PC-3 (cell line): ENCODE data around the gene RPS10. TPM values are rescaled to one million over a fixed set of nuclear protein-coding genes. Genes with fewer than 3 reads are reported as not detected.
"Not testable (repeated sequence)": the region's sequence is repeated elsewhere in the genome, so short reads cannot be mapped to it uniquely, and the experiment has no call there.

Experiments used
- ATAC-seq: fragments of 200-7000 bp; cut with Tn5 transposase; 2 replicates; pipeline ENCODE4 v1.9.1; 2020; ENCODE audit warnings: mild to moderate bottlenecking, moderate library complexity
- BruUV-seq: library from RNA; stranded (reverse); fragments of 400-500 nt; replicated peaks from 2 replicates; lab custom pipeline; 2021; lab: Mats Ljungman, UMichigan
- CTCF ChIA-PET: fragments of 300-600 bp; sonication (Branson Sonifier 250); formaldehyde crosslinking; loops from one replicate; lab custom pipeline; 2022; ENCODE audit warnings: antibody characterized with exemption; lab: Charles Lee
- POLR2A ChIA-PET: fragments of 300-600 bp; sonication (Branson Sonifier 250); formaldehyde crosslinking; loops from one replicate; lab custom pipeline; 2022; ENCODE audit warnings: antibody characterized with exemption; ENCODE audit not compliant: unreplicated experiment; lab: Charles Lee
- DNase-seq: peaks from one replicate; pipeline ENCODE4 v3.0.0-alpha.2; 2015
- H2AFZ ChIP-seq: fragments of 300-600 bp; sonication (generic); 2 replicates; pipeline ENCODE4 v1.6.0; 2016; ENCODE audit warnings: antibody characterized with exemption, low read length
- H3F3A ChIP-seq: fragments of 300-600 bp; sonication (generic); one replicate; pipeline ENCODE4 v1.6.0; 2017; ENCODE audit warnings: antibody characterized with exemption, low read length, control low read depth, mild to moderate bottlenecking; ENCODE audit not compliant: unreplicated experiment
- H3K27ac ChIP-seq: fragments of 300-600 bp; sonication (generic); 2 replicates; pipeline ENCODE4 v1.5.1; 2016; ENCODE audit warnings: mild to moderate bottlenecking, low read length
- H3K27me3 ChIP-seq: fragments of 300-600 bp; sonication (generic); 2 replicates; pipeline ENCODE4 v1.6.1; 2016; ENCODE audit warnings: low read length, mixed read lengths
- H3K36me3 ChIP-seq: fragments of 300-600 bp; sonication (generic); 2 replicates; pipeline ENCODE4 v1.6.1; 2016; ENCODE audit warnings: low read depth, mixed run types, low read length, mixed read lengths
- H3K4me1 ChIP-seq: fragments of 300-600 bp; sonication (generic); 2 replicates; pipeline ENCODE4 v1.5.1; 2016; ENCODE audit warnings: low read length; ENCODE audit not compliant: insufficient read depth
- H3K4me2 ChIP-seq: fragments of 300-600 bp; sonication (generic); 2 replicates; pipeline ENCODE4 v1.6.0; 2016; ENCODE audit warnings: low read length
- H3K4me3 ChIP-seq: fragments of 300-600 bp; sonication (generic); 2 replicates; pipeline ENCODE4 v1.5.1; 2016; ENCODE audit warnings: mild to moderate bottlenecking, low read length, mixed read lengths
- H3K79me2 ChIP-seq: fragments of 300-600 bp; sonication (generic); 2 replicates; pipeline ENCODE4 v1.6.1; 2017; ENCODE audit warnings: low read length, mixed read lengths
- H3K9ac ChIP-seq: fragments of 300-600 bp; sonication (generic); 2 replicates; pipeline ENCODE4 v1.6.0; 2016; ENCODE audit warnings: mild to moderate bottlenecking, low read length
- H3K9me2 ChIP-seq: fragments of 300-600 bp; sonication (generic); replicated peaks from 2 replicates; pipeline ENCODE4 v1.6.1; 2016; ENCODE audit warnings: mixed run types, low read length, mixed read lengths
- H3K9me3 ChIP-seq: fragments of 300-600 bp; sonication (generic); 2 replicates; pipeline ENCODE4 v1.6.1; 2016; ENCODE audit warnings: low read length, mixed read lengths
- H4K20me1 ChIP-seq: fragments of 300-600 bp; sonication (generic); 2 replicates; pipeline ENCODE4 v1.6.1; 2016; ENCODE audit warnings: low read length, mixed read lengths
- CTCF ChIP-seq: fragments of 300-600 bp; sonication (generic); conservative IDR thresholded peaks from 2 replicates; pipeline ENCODE4 v1.5.1; 2017; ENCODE audit warnings: antibody characterized with exemption, low read depth, mild to moderate bottlenecking, low read length
- EZH2 ChIP-seq: fragments of 300-600 bp; sonication (generic); IDR thresholded peaks from one replicate; pipeline ENCODE4 v1.6.1; 2017; ENCODE audit warnings: antibody characterized with exemption, mild to moderate bottlenecking, low read length; ENCODE audit not compliant: unreplicated experiment
- EZH2phosphoT487 ChIP-seq: fragments of 300-600 bp; sonication (generic); IDR thresholded peaks from 2 replicates; pipeline ENCODE4 v1.6.1; 2018; ENCODE audit warnings: mild to moderate bottlenecking, antibody characterized with exemption, low read length, borderline replicate concordance
- intact Hi-C: fragments of 100-400 bp; cut with micrococcal nuclease; formaldehyde crosslinking; loops from 2 replicates; pipeline ENCODE4 v1.9.0; 2023
- total RNA-seq: library from RNA; depleted of rRNA; stranded (reverse); fragments of >200 nt; gene quantifications from 2 replicates; pipeline ENCODE4 v1.2.3, GENCODE V29; 2014

RPS10 gene
- total RNA-seq, 1 experiment from 2014 or later: 3,060 TPM

- Histone ChIP-seq H3K9me3 (no peaks in the 10 kb centered on the region), H3K4me1 (no peaks in the 10 kb centered on the region), H3K9me2 (no peaks in the 10 kb centered on the region), H3K4me3 (no peak overlapping the region), H3K27ac (no peak overlapping the region), H2AFZ (no peak overlapping the region), H4K20me1 (peaks cover 30% of the 10 kb centered on the region), H3K36me3 (no peaks in the 10 kb centered on the region), H3K27me3 (no peaks in the 10 kb centered on the region), H3K4me2 (no peak overlapping the region), H3K79me2 (peaks cover 79% of the 10 kb centered on the region), H3K9ac (no peak overlapping the region), H3F3A (no peaks in the 10 kb centered on the region)
- DNase-seq (no peak), ATAC-seq (no peak)
- intact Hi-C loops: no loop called here
- TF ChIP-seq EZH2phosphoT487: no peak
- no peak for TF ChIP-seq EZH2
- no peak for TF ChIP-seq CTCF
- BruUV-seq: no TSS peak
- ChIA-PET POLR2A (no interaction called here), CTCF (no interaction called here)
These were observed 51.4 kb downstream of the RPS10 start for GRCh38 chr6:34374508-34374907.

- Histone ChIP-seq H3K9ac (no peak overlapping the region), H2AFZ (no peak overlapping the region), H4K20me1 (peaks cover 30% of the 10 kb centered on the region), H3F3A (no peaks in the 10 kb centered on the region), H3K4me3 (no peak overlapping the region), H3K27me3 (no peaks in the 10 kb centered on the region), H3K27ac (no peak overlapping the region), H3K36me3 (no peaks in the 10 kb centered on the region), H3K79me2 (peaks cover 79% of the 10 kb centered on the region), H3K9me2 (no peaks in the 10 kb centered on the region), H3K4me2 (no peak overlapping the region), H3K4me1 (no peaks in the 10 kb centered on the region), H3K9me3 (no peaks in the 10 kb centered on the region)
- intact Hi-C loops: no loop called here
- CTCF ChIA-PET: no interaction called here
- ATAC-seq (no peak), DNase-seq (no peak)
- BruUV-seq: no TSS peak
- POLR2A ChIA-PET: no interaction called here
- TF ChIP-seq CTCF (no peak), EZH2 (no peak), EZH2phosphoT487 (no peak)
These were observed 51.8 kb downstream of the RPS10 start for GRCh38 chr6:34374069-34374468.

GRCh38 chr6:34373511-34373910, 52.4 kb downstream of the RPS10 start:
- Histone ChIP-seq H3K27me3 (no peaks in the 10 kb centered on the region), H3K4me2 (no peak overlapping the region), H3K4me1 (no peaks in the 10 kb centered on the region), H3K4me3 (no peak overlapping the region), H3K79me2 (peaks cover 76% of the 10 kb centered on the region), H2AFZ (no peak overlapping the region), H3K9ac (no peak overlapping the region), H4K20me1 (peaks cover 26% of the 10 kb centered on the region), H3F3A (no peaks in the 10 kb centered on the region), H3K9me3 (no peaks in the 10 kb centered on the region), H3K36me3 (no peaks in the 10 kb centered on the region), H3K9me2 (no peaks in the 10 kb centered on the region), H3K27ac (no peak overlapping the region)
- ATAC-seq: no peak
- no peak for DNase-seq
- intact Hi-C loops: no loop called here
- BruUV-seq: no TSS peak
- no peak for TF ChIP-seq EZH2phosphoT487
- POLR2A ChIA-PET: no interaction called here
- CTCF ChIA-PET: no interaction called here

DNA sequence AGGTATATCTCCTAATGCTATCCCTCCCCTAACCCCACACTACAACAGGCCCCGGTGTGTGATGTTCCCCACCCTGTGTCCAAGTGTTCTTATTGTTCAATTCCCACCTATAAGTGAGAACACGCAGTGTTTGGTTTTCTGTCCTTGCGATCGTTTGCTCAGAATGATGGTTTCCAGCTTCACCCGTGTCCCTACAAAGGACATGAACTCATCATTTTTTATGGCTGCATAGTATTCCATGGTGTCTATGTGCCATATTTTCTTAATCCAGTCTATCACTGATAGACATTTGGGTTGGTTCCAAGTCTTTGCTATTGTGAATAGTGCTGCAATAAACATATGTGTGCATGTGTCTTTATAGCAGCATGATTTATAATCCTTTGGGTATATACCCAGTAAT, 54.0 kb downstream of the RPS10 start:
- peaks cover 17% of the 10 kb centered on the region; the same call in 1 of the 2 replicates for H4K20me1 ChIP-seq
- H3K9me3 ChIP-seq, ATAC-seq, CTCF ChIA-PET, H3K9me2 ChIP-seq, BruUV-seq, intact Hi-C loops, H2AFZ ChIP-seq, H3F3A ChIP-seq, H3K27ac ChIP-seq, DNase-seq, POLR2A ChIA-PET, H3K4me2 ChIP-seq, H3K4me1 ChIP-seq, H3K4me3 ChIP-seq, H3K27me3 ChIP-seq, H3K36me3 ChIP-seq, H3K9ac ChIP-seq: not testable (repeated sequence)
- peaks cover 73% of the 10 kb centered on the region for H3K79me2 ChIP-seq
